Dermis blood vessel endothelial cell (primary cell): ENCODE measurements around the gene C8G. TPM values are rescaled to one million over a fixed set of nuclear protein-coding genes. Genes with fewer than 3 reads are reported as not detected.

Source experiments
- DNase-seq: peaks from one replicate; pipeline ENCODE4 v3.0.0; 2010
- total RNA-seq: library from RNA; depleted of rRNA; stranded (reverse); fragments of >200 nt; gene quantifications from 2 replicates; pipeline ENCODE4 v1.2.3, GENCODE V29; 2014

The C8G gene
- total RNA-seq, 1 donor from 2014 or later = not detected

DNA sequence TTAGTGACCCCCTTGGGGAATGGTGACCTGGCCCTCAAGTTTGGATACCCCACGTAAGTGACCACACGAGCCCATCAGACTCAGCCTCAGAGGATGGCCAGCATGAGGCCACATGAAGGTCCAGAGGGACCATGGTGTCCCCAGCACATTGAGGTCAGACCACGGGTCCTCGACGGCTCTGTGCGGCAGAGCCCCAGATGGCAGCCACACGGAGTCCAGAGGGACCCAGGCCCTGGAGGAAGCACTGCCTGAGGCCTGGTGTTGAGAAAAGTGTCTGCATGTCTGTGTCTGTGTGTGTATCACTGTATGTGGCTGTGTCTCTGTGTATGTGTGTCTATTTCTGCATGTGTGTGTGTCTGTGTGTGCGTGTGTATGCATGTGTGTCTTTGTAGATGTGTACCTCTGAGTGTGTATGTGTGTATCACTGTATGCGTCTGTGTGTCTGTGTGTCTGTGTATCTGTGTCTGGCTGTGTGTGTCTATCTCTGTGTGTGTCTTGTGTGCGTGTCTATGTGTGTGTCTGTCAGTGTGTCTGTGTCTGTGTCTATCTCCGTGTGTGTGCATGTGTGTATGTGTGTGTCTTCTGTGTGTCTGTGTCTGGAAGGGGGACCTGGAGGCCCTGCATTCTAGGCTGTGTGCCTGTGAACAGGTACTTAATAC is 38.7 kb downstream of the C8G start:
- DNase-seq = no peak

DNA sequence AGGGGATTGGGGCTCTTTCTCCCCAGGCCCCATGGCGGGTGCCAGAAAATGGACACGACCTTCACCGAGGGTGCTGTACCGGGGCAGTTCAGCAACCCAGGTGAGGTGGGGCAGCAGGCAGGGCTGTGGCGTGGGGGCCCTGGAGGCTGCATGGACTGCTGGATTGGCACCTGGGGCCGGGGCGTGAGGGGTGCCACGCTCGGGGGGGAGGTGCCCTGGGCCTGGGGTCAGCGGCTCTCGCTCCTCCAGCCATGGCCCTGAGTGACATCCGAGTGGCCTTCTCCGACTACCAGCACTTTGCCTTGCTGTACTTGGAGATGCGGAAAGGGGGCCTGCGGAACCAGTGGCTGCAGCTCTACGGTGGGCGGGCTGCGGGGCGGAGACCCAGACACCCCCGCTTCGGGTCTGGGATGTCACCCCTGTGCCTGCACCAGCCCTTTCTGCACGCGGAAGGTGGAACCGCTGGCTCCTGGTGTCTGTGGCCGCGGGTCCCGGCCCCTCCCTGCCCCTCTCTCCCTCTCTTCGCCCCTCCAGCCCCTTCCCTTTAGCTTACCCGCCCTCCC is 39.5 kb downstream of the C8G start:
- no peak for DNase-seq

DNA sequence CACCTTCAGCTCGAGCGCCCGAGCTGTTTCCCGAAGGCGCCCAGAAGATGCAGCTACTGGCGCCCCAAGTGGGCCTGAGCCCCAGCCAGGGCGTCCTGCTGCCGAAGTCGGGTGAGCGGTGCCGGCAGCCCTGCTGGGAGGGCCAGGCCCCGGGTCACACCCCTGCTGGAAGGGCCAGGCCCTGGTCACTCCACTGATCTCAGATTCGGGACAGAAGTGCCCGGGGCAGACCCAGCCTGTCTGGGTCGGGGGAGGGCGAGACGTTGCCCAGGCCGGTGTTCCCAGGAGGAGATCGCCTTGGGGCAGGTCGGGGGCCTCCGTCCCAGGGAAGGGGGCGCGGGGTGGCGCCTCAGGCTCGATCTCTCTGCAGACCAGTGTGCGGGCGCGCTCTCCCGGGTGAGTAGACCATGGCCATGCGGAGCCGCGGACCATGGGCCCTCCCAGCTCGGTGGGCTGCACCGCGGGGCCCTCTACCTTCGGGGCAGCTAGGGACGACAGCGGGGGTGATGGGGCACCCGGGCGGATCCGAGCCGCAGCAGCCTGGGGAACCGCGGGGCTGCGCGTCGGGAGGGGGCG is 40.1 kb downstream of the C8G start:
- no peak for DNase-seq

DNA sequence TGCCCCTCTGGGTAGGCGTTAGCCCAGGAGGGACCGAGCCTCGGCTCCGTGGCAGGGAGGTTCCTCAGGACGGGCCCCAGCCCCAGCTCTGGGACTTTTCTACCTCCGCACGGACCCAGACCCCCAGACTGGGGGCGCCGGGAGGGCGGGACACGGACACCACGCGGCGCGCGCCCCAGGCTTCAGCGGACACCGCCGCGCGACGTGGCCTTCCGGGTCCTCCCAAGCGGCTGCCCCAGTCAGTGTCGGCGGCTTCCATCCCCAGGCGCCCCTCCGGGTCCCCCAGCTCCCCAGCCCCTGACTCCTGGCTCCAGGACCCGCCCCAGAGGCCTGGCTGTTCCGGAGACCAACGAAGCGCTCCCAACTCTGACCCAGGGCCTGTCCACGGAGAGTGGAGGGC is 40.8 kb downstream of the C8G start:
- no peak for DNase-seq

DNA sequence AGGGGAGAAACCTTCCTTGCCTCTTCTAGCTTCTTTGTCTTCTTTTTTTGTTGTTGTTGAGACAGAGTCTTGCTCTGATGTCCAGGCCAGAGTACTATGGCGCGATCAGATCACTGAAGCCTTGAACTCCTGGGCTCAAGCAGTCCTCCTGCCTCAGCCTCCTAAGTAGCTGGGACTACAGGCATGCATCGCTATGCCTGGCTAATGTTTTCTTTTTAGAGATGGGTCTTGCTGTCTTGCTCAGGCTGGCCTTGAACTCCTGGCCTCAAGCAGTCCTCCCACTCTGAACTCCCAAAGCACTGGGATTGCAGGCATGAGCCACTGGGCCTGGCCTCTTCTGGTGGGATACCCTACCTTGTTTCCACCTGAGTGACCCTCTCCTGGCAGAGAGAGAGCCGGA is 43.8 kb downstream of the C8G start:
- no peak for DNase-seq

DNA sequence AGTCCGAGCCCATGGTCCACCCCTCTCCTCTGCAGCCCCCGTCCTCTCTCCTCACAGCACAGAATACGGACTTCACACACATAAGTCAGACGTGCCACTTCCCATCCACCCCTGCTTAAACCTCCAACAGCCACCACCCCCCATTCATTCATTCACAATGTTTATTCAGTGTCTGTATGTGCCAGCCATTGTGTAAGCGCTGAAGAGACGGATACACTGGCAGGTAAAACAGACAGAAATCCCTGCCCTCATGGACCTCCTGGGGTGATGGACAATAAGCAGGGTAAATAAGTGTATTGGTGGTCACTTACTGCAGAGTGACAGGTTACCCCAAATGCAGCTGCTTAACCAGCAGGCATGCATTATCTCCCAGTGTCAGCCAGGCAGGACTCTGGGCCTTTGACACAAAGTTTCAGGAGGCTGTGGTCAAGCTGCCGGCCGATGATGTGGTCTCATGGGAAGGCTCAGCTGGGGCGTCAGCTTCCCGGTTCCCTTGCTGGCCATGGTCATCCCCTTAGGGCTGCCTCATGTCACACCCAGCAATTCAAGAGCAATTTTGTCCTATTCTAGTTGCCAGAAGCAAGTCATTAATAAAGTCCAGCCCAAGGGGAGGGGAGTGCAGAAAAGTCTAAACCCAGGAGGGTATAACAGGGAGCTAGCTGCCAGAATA is 45.3 kb downstream of the C8G start:
- no peak for DNase-seq

DNA sequence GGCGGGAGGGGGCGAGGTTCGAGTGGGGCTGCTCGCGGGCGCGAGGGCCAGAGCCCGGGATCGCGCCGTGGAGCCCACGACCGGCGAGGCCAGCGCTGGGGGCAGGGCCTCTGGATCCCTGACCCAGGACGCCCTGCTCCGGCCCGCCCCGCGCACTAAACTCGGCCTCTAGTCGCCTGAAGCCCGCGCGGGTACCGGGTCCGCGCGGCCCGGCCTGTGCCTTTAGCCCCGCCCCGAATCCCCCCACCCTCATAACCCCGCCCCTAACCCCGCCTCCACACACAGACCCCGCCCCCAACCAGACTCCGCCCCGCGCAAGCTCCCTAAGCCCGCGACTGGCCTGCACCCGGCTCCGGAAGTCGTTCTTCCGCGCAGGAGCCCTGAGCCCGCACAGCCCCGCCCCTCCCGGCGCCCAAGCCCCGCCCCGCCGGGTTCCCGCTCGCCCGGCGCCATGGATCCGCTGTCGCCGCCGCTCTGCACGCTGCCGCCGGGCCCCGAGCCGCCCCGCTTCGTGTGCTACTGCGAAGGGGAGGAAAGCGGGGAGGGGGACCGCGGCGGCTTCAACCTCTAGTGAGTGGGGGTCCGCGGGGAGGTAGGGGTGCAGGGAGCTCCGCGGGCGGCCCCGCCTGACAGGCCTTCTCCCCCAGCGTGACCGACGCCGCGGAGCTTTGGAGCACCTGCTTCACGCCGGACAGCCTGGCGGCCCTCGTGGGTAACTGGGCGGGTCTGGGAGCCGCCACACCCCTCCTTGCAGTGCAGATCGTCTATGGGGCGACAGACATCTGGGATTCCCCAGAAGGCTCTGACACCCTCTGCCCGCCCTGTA is 47.2 kb downstream of the C8G start, which contains the start of gene PAXX:
PAXX (plus strand) TSS at position 430 of the 826 bp plus-strand sequence; CDS start at position 452, 22 bp downstream.
- peak; percentile 93 for DNase-seq

DNA sequence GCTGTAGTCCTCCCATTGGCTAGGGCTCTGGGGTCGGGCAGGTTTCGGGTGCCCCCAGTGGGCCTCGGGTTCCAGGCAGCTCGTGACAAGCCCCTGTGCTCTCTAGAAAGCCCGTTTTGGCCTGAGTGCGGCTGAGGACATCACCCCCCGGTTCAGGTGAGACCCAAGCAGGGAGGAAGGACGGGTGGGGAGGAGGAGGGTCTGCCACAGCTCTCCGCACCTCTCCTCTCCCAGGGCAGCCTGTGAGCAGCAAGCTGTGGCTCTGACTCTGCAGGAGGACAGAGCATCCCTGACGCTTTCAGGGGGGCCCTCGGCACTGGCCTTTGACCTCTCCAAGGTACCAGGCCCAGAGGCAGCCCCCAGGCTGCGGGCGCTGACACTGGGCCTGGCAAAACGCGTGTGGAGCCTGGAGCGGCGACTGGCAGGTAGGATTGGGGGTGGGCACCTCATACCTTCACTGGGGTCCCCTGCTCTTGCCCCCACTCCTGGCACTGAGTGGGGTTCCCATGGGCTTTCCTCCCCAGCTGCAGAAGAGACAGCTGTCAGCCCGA is 47.9 kb downstream of the C8G start:
- DNase-seq = no peak

DNA sequence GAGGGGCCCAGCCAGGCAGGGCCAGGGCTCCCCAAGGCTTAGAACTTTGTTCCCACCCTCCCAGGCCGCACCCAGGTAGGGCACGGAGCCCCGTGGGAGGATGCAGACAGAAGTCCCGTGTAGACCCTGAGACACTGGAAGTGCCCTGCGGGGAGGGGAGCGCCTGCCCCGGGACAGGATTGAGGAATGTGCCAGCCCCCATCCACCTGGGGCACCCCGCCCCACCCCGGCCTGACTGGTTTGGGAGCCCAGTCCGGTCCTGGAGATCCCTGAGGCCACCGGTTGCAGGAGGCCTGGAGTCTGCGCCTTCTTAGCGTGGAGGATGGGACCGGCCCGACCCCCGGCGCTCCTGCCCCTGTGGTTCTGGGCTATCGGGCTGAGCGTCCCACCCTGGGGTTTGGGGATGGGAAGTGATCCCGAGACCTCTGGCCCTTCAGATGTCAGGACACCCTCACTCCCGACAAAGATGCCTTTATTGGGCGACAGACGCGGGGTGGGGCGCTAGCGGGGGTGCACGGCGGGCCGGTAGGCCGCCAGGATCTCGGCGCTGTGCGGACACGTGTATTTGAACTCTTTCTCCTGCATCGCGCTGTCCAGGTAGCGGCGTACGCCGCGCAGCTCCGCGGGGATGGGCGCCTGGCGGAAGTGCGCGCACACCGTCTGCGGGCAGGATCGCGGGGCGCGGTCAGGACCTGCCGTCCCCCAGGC is 49.3 kb downstream of the C8G start:
- no peak for DNase-seq

DNA sequence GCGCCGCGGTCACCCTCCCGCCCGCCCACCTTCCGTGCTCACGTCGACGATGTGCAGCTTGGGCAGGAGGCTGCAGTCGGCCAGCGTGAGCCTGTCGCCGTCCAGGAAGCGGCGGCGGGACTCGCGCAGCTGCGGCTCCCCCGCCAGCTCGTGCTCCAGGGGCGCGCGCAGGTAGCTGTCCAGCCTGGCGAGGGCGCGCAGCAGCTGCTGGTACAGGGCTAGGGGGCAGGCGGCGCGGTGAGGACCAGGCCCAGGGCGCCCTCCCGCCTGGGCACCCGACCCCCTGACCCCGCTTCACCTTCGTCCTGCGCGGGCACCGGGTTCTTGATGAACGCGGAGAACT is 49.8 kb downstream of the C8G start:
- peak; percentile 30 for DNase-seq

DNA sequence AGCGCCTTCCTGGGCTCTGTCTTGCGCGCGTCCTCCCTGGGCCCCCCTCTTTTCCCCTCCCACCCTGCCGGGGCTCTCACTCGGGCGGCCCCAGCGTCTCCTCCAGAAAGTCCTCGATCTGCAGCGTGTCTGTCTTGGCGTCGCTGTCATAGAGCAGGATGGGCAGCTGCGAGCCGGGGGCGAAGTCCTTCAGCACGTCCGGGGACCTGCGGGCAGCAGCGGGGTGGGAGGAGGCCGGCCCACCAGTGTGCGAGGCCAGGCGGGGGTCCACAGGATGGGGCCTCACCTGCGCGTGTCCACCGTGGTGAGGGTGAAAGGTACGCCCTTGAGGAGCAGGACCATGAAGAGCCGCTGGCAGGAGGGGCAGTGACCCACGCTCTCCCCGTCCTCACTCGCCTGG is 50.3 kb downstream of the C8G start:
- no peak for DNase-seq

DNA sequence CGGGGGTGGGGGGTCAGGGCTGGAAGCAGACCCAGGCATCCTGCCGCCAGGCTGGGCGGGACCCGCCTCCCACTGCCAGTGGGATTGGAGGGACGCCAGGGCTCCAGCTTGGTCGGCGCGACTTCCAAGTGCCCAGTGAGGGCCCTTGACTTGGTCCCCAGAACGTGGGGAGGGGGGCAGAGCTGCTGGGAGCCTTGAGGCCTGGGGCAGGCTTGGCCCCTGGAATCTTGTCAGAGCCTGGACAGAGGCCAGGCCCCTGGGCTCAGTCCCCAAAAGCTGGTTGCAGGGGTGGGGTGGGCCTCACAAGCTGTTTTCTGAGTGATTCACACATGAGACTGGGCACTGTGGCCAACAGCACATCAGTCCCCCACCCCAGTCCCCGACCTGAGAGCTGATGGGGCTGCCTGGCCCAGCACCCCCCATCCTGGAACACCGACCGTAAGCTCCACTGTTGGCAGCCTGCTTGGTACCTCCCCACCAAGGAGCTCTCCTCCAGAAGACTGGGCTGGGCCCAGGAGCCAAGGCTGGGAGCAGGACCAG is 50.8 kb downstream of the C8G start:
- DNase-seq = no peak

Other genes starting within 250 kb of the C8G start
- 172 and 238 TPM in 2 replicates for gene DIPK1B, start 232.7 kb upstream of the C8G start, total RNA-seq
- 0.05 TPM in 1 of 2 replicates, not detected in the other for gene LCN10, start 202.3 kb upstream of the C8G start, total RNA-seq
- 0.68 TPM in 1 of 2 replicates, not detected in the other for gene LCN6, start 196.7 kb upstream of the C8G start, total RNA-seq
- not detected in 2 replicates for gene LCN8, start 187.0 kb upstream of the C8G start, total RNA-seq
- 0.05 TPM in 1 of 2 replicates, not detected in the other for gene LCN15, start 180.7 kb upstream of the C8G start, total RNA-seq
- 47.9 and 98.5 TPM in 2 replicates for gene TMEM141, start 153.9 kb upstream of the C8G start, total RNA-seq
- 0.37 and 1.0 TPM in 2 replicates for gene CCDC183, start 148.9 kb upstream of the C8G start, total RNA-seq
- gene RABL6, start 137.3 kb upstream of the C8G start, total RNA-seq = 69.1 and 95.8 TPM in 2 replicates
- 1.0 TPM in 2 replicates for gene AJM1, start 102.8 kb upstream of the C8G start, total RNA-seq
- gene PHPT1, start 95.8 kb upstream of the C8G start, total RNA-seq = 99.0 and 104 TPM in 2 replicates
- gene MAMDC4, start 92.9 kb upstream of the C8G start, total RNA-seq = 2.0 and 5.1 TPM in 2 replicates
- gene EDF1, start 78.9 kb upstream of the C8G start, total RNA-seq = 309 and 438 TPM in 2 replicates
- gene TRAF2, start 58.7 kb upstream of the C8G start, total RNA-seq = 20.6 and 24.2 TPM in 2 replicates
- 255 and 270 TPM in 2 replicates for gene FBXW5, start 505 bp upstream of the C8G start, total RNA-seq
- gene LCN12, start 7.0 kb downstream of the C8G start, total RNA-seq = not detected in 2 replicates
- 0.17 and 0.60 TPM in 2 replicates for gene PTGDS, start 32.3 kb downstream of the C8G start, total RNA-seq
- not detected in 2 replicates for gene LCNL1, start 37.8 kb downstream of the C8G start, total RNA-seq
- gene PAXX, start 47.2 kb downstream of the C8G start, total RNA-seq = 13.5 and 17.9 TPM in 2 replicates
- 0.09 TPM in 1 of 2 replicates, not detected in the other for gene CLIC3, start 51.3 kb downstream of the C8G start, total RNA-seq
- gene ABCA2, start 83.0 kb downstream of the C8G start, total RNA-seq = 8.5 and 13.3 TPM in 2 replicates
- not detected in 2 replicates for gene FUT7, start 86.8 kb downstream of the C8G start, total RNA-seq
- 39.7 and 46.8 TPM in 2 replicates for gene NPDC1, start 100.9 kb downstream of the C8G start, total RNA-seq
- gene ENTPD2, start 108.8 kb downstream of the C8G start, total RNA-seq = not detected in 2 replicates
- gene SAPCD2, start 125.3 kb downstream of the C8G start, total RNA-seq = 6.0 and 36.3 TPM in 2 replicates
- gene UAP1L1, start 132.3 kb downstream of the C8G start, total RNA-seq = 27.0 and 27.2 TPM in 2 replicates
- gene MAN1B1, start 141.7 kb downstream of the C8G start, total RNA-seq = 73.1 and 76.6 TPM in 2 replicates
- 81.5 and 98.5 TPM in 2 replicates for gene DPP7, start 169.5 kb downstream of the C8G start, total RNA-seq
- 0.05 and 0.17 TPM in 2 replicates for gene GRIN1, start 193.9 kb downstream of the C8G start, total RNA-seq
- gene LRRC26, start 224.8 kb downstream of the C8G start, total RNA-seq = not detected in 2 replicates
- not detected in 2 replicates for gene TMEM210, start 226.8 kb downstream of the C8G start, total RNA-seq
- 23.1 and 33.6 TPM in 2 replicates for gene ANAPC2, start 243.3 kb downstream of the C8G start, total RNA-seq
- 112 and 128 TPM in 2 replicates for gene SSNA1, start 243.4 kb downstream of the C8G start, total RNA-seq